Muscle layer of duodenum (tissue), 2 donors: ENCODE data around the gene TSPOAP1.

Experiments used
- H3K27ac ChIP-seq: one replicate; pipeline ENCODE4 v1.7.0; 2013; ENCODE audit warnings: mild to moderate bottlenecking, low read length
- H3K27me3 ChIP-seq: one replicate; pipeline ENCODE4 v1.7.0; 2013; ENCODE audit warnings: low read depth, mild to moderate bottlenecking, control low read depth, low read length
- H3K36me3 ChIP-seq, 2 donors: one replicate each; pipeline ENCODE4 v1.7.0; 2013; ENCODE audit warnings: low read length in 2 of 2, control low read depth in 1 of 2, mild to moderate bottlenecking in 1 of 2; ENCODE audit not compliant: insufficient read depth in 2 of 2, control insufficient read depth in 1 of 2
- H3K4me1 ChIP-seq, 2 donors: one replicate each; pipeline ENCODE4 v1.7.0; 2013; ENCODE audit warnings: low read length in 2 of 2, mild to moderate bottlenecking in 2 of 2, control low read depth in 1 of 2, moderate library complexity in 1 of 2; ENCODE audit not compliant: insufficient read depth in 2 of 2, control insufficient read depth in 1 of 2
- H3K4me3 ChIP-seq, 2 donors: one replicate each; pipeline ENCODE4 v1.7.0; 2013; ENCODE audit warnings: low read length in 2 of 2, low read depth in 1 of 2, mild to moderate bottlenecking in 1 of 2
- H3K9me3 ChIP-seq, 2 donors: one replicate each; pipeline ENCODE4 v1.7.0; 2013; ENCODE audit warnings: low read length in 2 of 2, control low read depth in 1 of 2, mild to moderate bottlenecking in 1 of 2; ENCODE audit not compliant: control insufficient read depth in 1 of 2
- donor health status: healthy.

Gene TSPOAP1

GRCh38 chr17:58324409-58325288 lies 3.9 kb downstream of the TSPOAP1 start:
- Histone ChIP-seq H3K9me3 (no peaks in the 10 kb centered on the region), H3K27ac (no peak overlapping the region), H3K27me3 (no peaks in the 10 kb centered on the region), H3K4me1 (peaks cover 4 to 27% of the 10 kb centered on the region in 2 donors), H3K4me3 (peak overlapping the region; percentile 54 to 86), H3K36me3 (peaks cover 0 to 9% of the 10 kb centered on the region in 2 donors)

GRCh38 chr17:58324056-58324408 lies 4.6 kb downstream of the TSPOAP1 start:
- H3K4me3 ChIP-seq, result peak overlapping the region; percentile 50 to 86
- peaks cover 0 to 10% of the 10 kb centered on the region in 2 donors for H3K36me3 ChIP-seq
- no peaks in the 10 kb centered on the region for H3K27me3 ChIP-seq
- H3K4me1 ChIP-seq, result peaks cover 4 to 27% of the 10 kb centered on the region in 2 donors
- H3K27ac ChIP-seq, result no peak overlapping the region
- H3K9me3 ChIP-seq, result no peaks in the 10 kb centered on the region

GRCh38 chr17:58323366-58324055 lies 5.1 kb downstream of the TSPOAP1 start:
- H3K36me3 ChIP-seq, result peaks cover 0 to 10% of the 10 kb centered on the region in 2 donors
- H3K4me3 ChIP-seq, result peak overlapping the region; percentile 50 to 86
- H3K27me3 ChIP-seq, result no peaks in the 10 kb centered on the region
- H3K27ac ChIP-seq, result no peak overlapping the region
- peaks cover 4 to 27% of the 10 kb centered on the region in 2 donors for H3K4me1 ChIP-seq
- no peaks in the 10 kb centered on the region for H3K9me3 ChIP-seq

- no peaks in the 10 kb centered on the region for H3K27me3 ChIP-seq
- H3K9me3 ChIP-seq, result no peaks in the 10 kb centered on the region
- H3K4me1 ChIP-seq, result peaks cover 4 to 24% of the 10 kb centered on the region in 2 donors
- H3K27ac ChIP-seq, result no peak overlapping the region
- no peak overlapping the region for H3K4me3 ChIP-seq
- H3K36me3 ChIP-seq, result peaks cover 0 to 10% of the 10 kb centered on the region in 2 donors
Observed at GRCh38 chr17:58322581-58323185, 5.9 kb downstream of the TSPOAP1 start.

GRCh38 chr17:58321571-58322525 lies 6.7 kb downstream of the TSPOAP1 start:
- Histone ChIP-seq H3K27ac (no peak overlapping the region), H3K4me1 (peaks cover 4 to 20% of the 10 kb centered on the region in 2 donors), H3K27me3 (no peaks in the 10 kb centered on the region), H3K9me3 (no peaks in the 10 kb centered on the region), H3K36me3 (peaks cover 0 to 10% of the 10 kb centered on the region in 2 donors), H3K4me3 (no peak overlapping the region)

GRCh38 chr17:58320570-58321323 lies 7.8 kb downstream of the TSPOAP1 start:
- no peaks in the 10 kb centered on the region for H3K27me3 ChIP-seq
- H3K27ac ChIP-seq, result no peak overlapping the region
- H3K4me3 ChIP-seq, result no peak overlapping the region
- peaks cover 0 to 19% of the 10 kb centered on the region in 2 donors for H3K36me3 ChIP-seq
- peaks cover 4 to 18% of the 10 kb centered on the region in 2 donors for H3K4me1 ChIP-seq
- no peaks in the 10 kb centered on the region for H3K9me3 ChIP-seq

- Histone ChIP-seq H3K4me1 (peaks cover 3 to 12% of the 10 kb centered on the region in 2 donors), H3K36me3 (peaks cover 0 to 19% of the 10 kb centered on the region in 2 donors), H3K4me3 (no peak overlapping the region), H3K27ac (no peak overlapping the region), H3K27me3 (no peaks in the 10 kb centered on the region), H3K9me3 (no peaks in the 10 kb centered on the region)
Observed at GRCh38 chr17:58320163-58320558, 8.4 kb downstream of the TSPOAP1 start.

GRCh38 chr17:58319173-58320162 lies 9.1 kb downstream of the TSPOAP1 start:
- H3K36me3 ChIP-seq, result peaks cover 0 to 19% of the 10 kb centered on the region in 2 donors
- H3K27ac ChIP-seq, result no peak overlapping the region
- H3K4me1 ChIP-seq, result peaks cover 0 to 8% of the 10 kb centered on the region in 2 donors
- no peak overlapping the region for H3K4me3 ChIP-seq
- H3K9me3 ChIP-seq, result no peaks in the 10 kb centered on the region
- no peaks in the 10 kb centered on the region for H3K27me3 ChIP-seq

GRCh38 chr17:58318627-58319172 lies 9.9 kb downstream of the TSPOAP1 start:
- peaks cover 0 to 5% of the 10 kb centered on the region in 2 donors for H3K4me1 ChIP-seq
- H3K36me3 ChIP-seq, result peaks cover 0 to 19% of the 10 kb centered on the region in 2 donors
- H3K27ac ChIP-seq, result no peak overlapping the region
- no peaks in the 10 kb centered on the region for H3K27me3 ChIP-seq
- no peak overlapping the region for H3K4me3 ChIP-seq
- H3K9me3 ChIP-seq, result no peaks in the 10 kb centered on the region
